ENCODE measurements around the gene NDUFB1.

The NDUFB1 gene

GRCh38 chr14:92144708-92145107 is 23.2 kb upstream of the NDUFB1 start:
- no peak overlapping the region for H3K27ac ChIP-seq (ENCODE audit: low read depth, low read length)
- no peak overlapping the region for H3K4me2 ChIP-seq (ENCODE audit: low read length)
- no peak overlapping the region for H3K4me3 ChIP-seq (ENCODE audit: low read length)
- H3K4me1 ChIP-seq (ENCODE audit: control insufficient read depth, low read length): no peaks in the 10 kb centered on the region
- TF ChIP-seq, protein P1, sequence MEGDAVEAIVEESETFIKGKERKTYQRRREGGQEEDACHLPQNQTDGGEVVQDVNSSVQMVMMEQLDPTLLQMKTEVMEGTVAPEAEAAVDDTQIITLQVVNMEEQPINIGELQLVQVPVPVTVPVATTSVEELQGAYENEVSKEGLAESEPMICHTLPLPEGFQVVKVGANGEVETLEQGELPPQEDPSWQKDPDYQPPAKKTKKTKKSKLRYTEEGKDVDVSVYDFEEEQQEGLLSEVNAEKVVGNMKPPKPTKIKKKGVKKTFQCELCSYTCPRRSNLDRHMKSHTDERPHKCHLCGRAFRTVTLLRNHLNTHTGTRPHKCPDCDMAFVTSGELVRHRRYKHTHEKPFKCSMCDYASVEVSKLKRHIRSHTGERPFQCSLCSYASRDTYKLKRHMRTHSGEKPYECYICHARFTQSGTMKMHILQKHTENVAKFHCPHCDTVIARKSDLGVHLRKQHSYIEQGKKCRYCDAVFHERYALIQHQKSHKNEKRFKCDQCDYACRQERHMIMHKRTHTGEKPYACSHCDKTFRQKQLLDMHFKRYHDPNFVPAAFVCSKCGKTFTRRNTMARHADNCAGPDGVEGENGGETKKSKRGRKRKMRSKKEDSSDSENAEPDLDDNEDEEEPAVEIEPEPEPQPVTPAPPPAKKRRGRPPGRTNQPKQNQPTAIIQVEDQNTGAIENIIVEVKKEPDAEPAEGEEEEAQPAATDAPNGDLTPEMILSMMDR (IDR thresholded peaks at IDR 0.05; ENCODE audit: low read depth, low read length, poor library complexity, severe bottlenecking): no peak
- TF ChIP-seq EZH2phosphoT487 (IDR thresholded peaks at IDR 0.05; ENCODE audit: borderline replicate concordance, low read length): no peak
- H3K9me2 ChIP-seq (replicated peaks; ENCODE audit: control insufficient read depth, low read length): no peaks in the 10 kb centered on the region
- no peaks in the 10 kb centered on the region for H4K20me1 ChIP-seq (ENCODE audit: control insufficient read depth, insufficient read depth, low read depth, low read length)
- H3K9me3 ChIP-seq (ENCODE audit: control insufficient read depth, insufficient read depth, low read length): no peaks in the 10 kb centered on the region
- no peaks in the 10 kb centered on the region for H3K27me3 ChIP-seq (ENCODE audit: control insufficient read depth, low read length)
- H3K36me3 ChIP-seq (ENCODE audit: control insufficient read depth, low read length): peaks cover 90% of the 10 kb centered on the region
- no peaks in the 10 kb centered on the region; the same call in 1 of the 2 replicates for H3K79me2 ChIP-seq (ENCODE audit: control insufficient read depth, low read length)
- H3F3A ChIP-seq (ENCODE audit: control insufficient read depth, insufficient read depth): no peaks in the 10 kb centered on the region

GRCh38 chr14:92143962-92144361 is 22.5 kb upstream of the NDUFB1 start:
- Histone ChIP-seq H3K79me2 (ENCODE audit: control insufficient read depth, low read length) (no peaks in the 10 kb centered on the region; the same call in 1 of the 2 replicates), H3K27ac (ENCODE audit: low read depth, low read length) (no peak overlapping the region), H3K27me3 (ENCODE audit: control insufficient read depth, low read length) (no peaks in the 10 kb centered on the region)

DNA sequence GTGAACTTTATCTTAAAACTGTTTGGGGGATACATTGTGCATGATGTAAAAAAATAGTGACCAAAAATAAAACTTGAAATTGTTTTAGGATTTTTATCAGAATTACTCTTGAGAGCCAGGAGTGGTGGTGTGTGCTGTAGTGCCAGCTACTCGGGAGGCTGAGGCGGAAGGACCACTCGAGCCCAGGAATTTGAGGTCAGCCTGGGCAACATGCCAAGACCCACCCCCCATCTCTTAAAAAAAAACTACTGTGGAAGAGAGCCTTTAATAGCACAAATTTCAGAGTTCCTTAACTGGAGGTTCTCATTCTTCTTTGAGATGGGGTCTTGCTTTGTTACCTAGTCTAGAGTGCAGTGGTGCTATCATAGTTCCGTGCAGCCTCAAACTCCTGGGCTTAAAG is 21.8 kb upstream of the NDUFB1 start:
- Histone ChIP-seq H3K9me2 (replicated peaks; ENCODE audit: control insufficient read depth, low read length) (no peaks in the 10 kb centered on the region), H3K9me3 (ENCODE audit: control insufficient read depth, insufficient read depth, low read length) (no peaks in the 10 kb centered on the region), H3K36me3 (ENCODE audit: control insufficient read depth, low read length) (peaks cover 85% of the 10 kb centered on the region), H3K27ac (ENCODE audit: low read depth, low read length) (no peak overlapping the region), H3K4me2 (ENCODE audit: low read length) (no peak overlapping the region), H3K4me3 (ENCODE audit: low read length) (no peak overlapping the region), H3K4me1 (ENCODE audit: control insufficient read depth, low read length) (no peaks in the 10 kb centered on the region), H3F3A (ENCODE audit: control insufficient read depth, insufficient read depth) (no peaks in the 10 kb centered on the region), H4K20me1 (ENCODE audit: control insufficient read depth, insufficient read depth, low read depth, low read length) (no peaks in the 10 kb centered on the region), H3K79me2 (ENCODE audit: control insufficient read depth, low read length) (no peaks in the 10 kb centered on the region; the same call in 1 of the 2 replicates), H3K27me3 (ENCODE audit: control insufficient read depth, low read length) (no peaks in the 10 kb centered on the region)
- TF ChIP-seq EZH2phosphoT487 (IDR thresholded peaks at IDR 0.05; ENCODE audit: borderline replicate concordance, low read length): no peak
- TF ChIP-seq, protein P1 (IDR thresholded peaks at IDR 0.05; ENCODE audit: low read depth, low read length, poor library complexity, severe bottlenecking): no peak

More at GRCh38 chr14:92143962-92144361, 22.5 kb upstream of the NDUFB1 start:
- Histone ChIP-seq H3F3A (ENCODE audit: control insufficient read depth, insufficient read depth) (no peaks in the 10 kb centered on the region), H4K20me1 (ENCODE audit: control insufficient read depth, insufficient read depth, low read depth, low read length) (no peaks in the 10 kb centered on the region), H3K4me2 (ENCODE audit: low read length) (no peak overlapping the region), H3K4me1 (ENCODE audit: control insufficient read depth, low read length) (no peaks in the 10 kb centered on the region), H3K4me3 (ENCODE audit: low read length) (no peak overlapping the region), H3K36me3 (ENCODE audit: control insufficient read depth, low read length) (peaks cover 82% of the 10 kb centered on the region), H3K9me2 (replicated peaks; ENCODE audit: control insufficient read depth, low read length) (no peaks in the 10 kb centered on the region), H3K9me3 (ENCODE audit: control insufficient read depth, insufficient read depth, low read length) (no peaks in the 10 kb centered on the region)
- TF ChIP-seq EZH2phosphoT487 (IDR thresholded peaks at IDR 0.05; ENCODE audit: borderline replicate concordance, low read length): no peak
- TF ChIP-seq, protein P1 (IDR thresholded peaks at IDR 0.05; ENCODE audit: low read depth, low read length, poor library complexity, severe bottlenecking): no peak
